GM12878 (cell line): ENCODE data around the gene WWOX. TPM values are rescaled to one million over a fixed set of nuclear protein-coding genes. Genes with fewer than 3 reads are reported as not detected.

ENCODE experiments used
- ATAC-seq: fragments of 200-7000 bp; cut with Tn5 transposase; 3 replicates; pipeline ENCODE4 v1.9.1; 2020; ENCODE audit warnings: mild to moderate bottlenecking, moderate library complexity
- BruUV-seq: library from RNA; stranded (reverse); fragments of 400-500 nt; replicated peaks from 2 replicates; lab custom pipeline; 2021; lab: Mats Ljungman, UMichigan
- CTCF ChIA-PET: fragments of 300-600 bp; sonication (Branson Sonifier 250); formaldehyde crosslinking; extraction: SDS; loops from one replicate; lab custom pipeline; 2021; ENCODE audit warnings: inconsistent platforms; lab: Yijun Ruan, JAX
- POLR2A ChIA-PET: fragments of 350-600 bp; formaldehyde crosslinking; extraction: SDS; loops from one replicate; lab custom pipeline; 2021; ENCODE audit warnings: inconsistent platforms; lab: Charles Lee
- RAD21 ChIA-PET: fragments of 300-600 bp; sonication (Branson Sonifier 250); formaldehyde crosslinking; loops from one replicate; lab custom pipeline; 2023; ENCODE audit warnings: antibody characterized with exemption; ENCODE audit not compliant: unreplicated experiment; lab: Charles Lee
- SMC1A ChIA-PET: fragments of 300-600 bp; sonication (Branson Sonifier 250); formaldehyde crosslinking; loops from one replicate; lab custom pipeline; 2023; ENCODE audit not compliant: unreplicated experiment, uncharacterized antibody; lab: Charles Lee
- DNase-seq: peaks from one replicate; pipeline ENCODE4 v3.0.0-alpha.2; 2011; ENCODE audit warnings: low read depth, low spot score
- FAIRE-seq: peaks from 3 replicates; lab custom pipeline; 2011; peaks lifted over from hg19 to GRCh38; lab: Jason Lieb, UNC
- H2AFZ ChIP-seq: 2 replicates; pipeline ENCODE4 v1.6.0; 2011; ENCODE audit warnings: low read depth, low read length, control low read depth; ENCODE audit not compliant: control insufficient read depth
- H3K27ac ChIP-seq: 2 replicates; pipeline ENCODE4 v1.5.1; 2011; ENCODE audit warnings: control low read depth; ENCODE audit not compliant: control insufficient read depth, insufficient read depth
- H3K27me3 ChIP-seq, 2 experiments: replicated peaks in 1 of 2; 2 replicates each; pipeline versions ENCODE4 v1.6.0 to v1.6.1; 2011; ENCODE audit warnings: low read length in 1 of 2; ENCODE audit not compliant: control insufficient read depth in 2 of 2, insufficient read depth in 2 of 2
- H3K36me3 ChIP-seq, 2 experiments: 2 replicates each; pipeline ENCODE4 v1.5.1; 2011; ENCODE audit warnings: low read length in 1 of 2; ENCODE audit not compliant: control insufficient read depth in 2 of 2, insufficient read depth in 2 of 2
- H3K4me1 ChIP-seq: 2 replicates; pipeline ENCODE4 v1.6.1; 2011; ENCODE audit warnings: mild to moderate bottlenecking, low read length, moderate library complexity, mixed read lengths; ENCODE audit not compliant: control insufficient read depth, insufficient read depth
- H3K4me2 ChIP-seq: 2 replicates; pipeline ENCODE4 v1.6.0; 2011; ENCODE audit warnings: control low read depth; ENCODE audit not compliant: control insufficient read depth, insufficient read depth
- H3K4me3 ChIP-seq: fragments of 200-600 bp; sonication (generic); 2 replicates; pipeline ENCODE4 v1.5.1; 2016
- H3K79me2 ChIP-seq: 2 replicates; pipeline ENCODE4 v1.6.0; 2011; ENCODE audit warnings: low read length; ENCODE audit not compliant: control insufficient read depth, insufficient read depth
- H3K9ac ChIP-seq: 2 replicates; pipeline ENCODE4 v1.8.0; 2011; ENCODE audit warnings: low read length, control low read depth, mixed read lengths; ENCODE audit not compliant: control insufficient read depth, insufficient read depth
- H3K9me3 ChIP-seq: replicated peaks from 3 replicates; pipeline ENCODE4 v1.5.1; 2011; ENCODE audit warnings: mild to moderate bottlenecking, low read length; ENCODE audit not compliant: control insufficient read depth, insufficient read depth
- H4K20me1 ChIP-seq: 2 replicates; pipeline ENCODE4 v1.6.0; 2011; ENCODE audit not compliant: control insufficient read depth, insufficient read depth
- BCL11A ChIP-seq: IDR thresholded peaks from 2 replicates; pipeline ENCODE4 v1.6.1; 2011; ENCODE audit warnings: low read depth, low read length
- GABPA ChIP-seq: IDR thresholded peaks from 2 replicates; pipeline ENCODE4 v1.6.1; 2014; ENCODE audit warnings: antibody characterized with exemption, low read depth, mild to moderate bottlenecking, inconsistent platforms
- HCFC1 ChIP-seq: fragments of 150-350 bp; IDR thresholded peaks from 2 replicates; pipeline ENCODE4 v1.6.1; 2014; ENCODE audit warnings: low read length
- KAT2A ChIP-seq: conservative IDR thresholded peaks from 2 replicates; pipeline ENCODE4 v1.6.1; 2011; ENCODE audit warnings: low read depth, low read length; ENCODE audit not compliant: control insufficient read depth
- MEF2B ChIP-seq: fragments of 450-650 bp; IDR thresholded peaks from 2 replicates; pipeline ENCODE4 v1.6.1; 2018; ENCODE audit warnings: mild to moderate bottlenecking, moderate library complexity; ENCODE audit not compliant: partially characterized antibody, poor library complexity, severe bottlenecking
- MYB ChIP-seq: fragments of 150-350 bp; IDR thresholded peaks from 2 replicates; pipeline ENCODE4 v1.6.1; 2014; ENCODE audit warnings: mild to moderate bottlenecking, low read depth, low read length, borderline replicate concordance
- MYC ChIP-seq: IDR thresholded peaks from 2 replicates; pipeline ENCODE4 v1.6.1; 2011; ENCODE audit warnings: mild to moderate bottlenecking, low read length, moderate library complexity, inconsistent platforms; ENCODE audit not compliant: insufficient read depth, insufficient replicate concordance, insufficient read length, severe bottlenecking
- NFXL1 ChIP-seq: fragments of 450-650 bp; IDR thresholded peaks from 2 replicates; pipeline ENCODE4 v1.6.1; 2017; ENCODE audit warnings: antibody characterized with exemption, mild to moderate bottlenecking, borderline replicate concordance
- NR2C2 ChIP-seq: IDR thresholded peaks from 2 replicates; pipeline ENCODE4 v1.6.1; 2011; ENCODE audit warnings: borderline replicate concordance, low read depth; ENCODE audit not compliant: control insufficient read depth, insufficient read length
- RBBP5 ChIP-seq: fragments of 200-600 bp; sonication (generic); conservative IDR thresholded peaks from 2 replicates; pipeline ENCODE4 v1.6.1; 2016
- RELA ChIP-seq: fragments of 450-650 bp; IDR thresholded peaks from 2 replicates; pipeline ENCODE4 v1.8.0; 2014; ENCODE audit warnings: borderline replicate concordance; ENCODE audit not compliant: partially characterized antibody
- RFX5 ChIP-seq: IDR thresholded peaks from 2 replicates; pipeline ENCODE4 v1.6.1; 2011; ENCODE audit warnings: low read depth, low read length, improper control_type of control experiment
- TCF3 ChIP-seq: IDR thresholded peaks from 2 replicates; pipeline ENCODE4 v1.6.1; 2012; ENCODE audit warnings: low read depth, mild to moderate bottlenecking, low read length, borderline replicate concordance; ENCODE audit not compliant: insufficient read depth
- ZNF217 ChIP-seq: fragments of 450-650 bp; IDR thresholded peaks from 2 replicates; pipeline ENCODE4 v1.6.1; 2017; ENCODE audit warnings: antibody characterized with exemption, mild to moderate bottlenecking
- WGBS: methylation state at CpG from one replicate; pipeline ENCODE4 v1.1.6; 2016; ENCODE audit warnings: low lambda C conversion rate; ENCODE audit not compliant: insufficient replicate concordance, insufficient coverage; ENCODE audit errors: missing lambda C conversion rate; 5-methylcytosine and 5-hydroxymethylcytosine counted together
- in situ Hi-C: fragments of 300-500 bp; cut with MboI; formaldehyde crosslinking; loops from 9 replicates; pipeline ENCODE4 v1.14.3; 2018; ENCODE audit warnings: mixed read lengths
- intact Hi-C: fragments of 100-400 bp; cut with micrococcal nuclease; formaldehyde crosslinking; loops from one replicate; pipeline ENCODE4 v1.14.2; 2022; ENCODE audit not compliant: unreplicated experiment
- polyA plus RNA-seq, 11 experiments: library from polyadenylated mRNA; depleted of rRNA in 4 of 11; unstranded in 6 of 11; stranded (reverse) in 5 of 11; fragments of >200 nt; fragmentation: Nextera tagmentation in 4 of 11; fragmentation: Illumina TruSeq in 1 of 11; extraction: Ambion mirVana in 4 of 11; extraction: Trizol in 1 of 11; gene quantifications; 1 replicate in 1 of 11; 2 replicates in 10 of 11; pipeline versions ENCODE4 v1.2.1 to v1.2.3, GENCODE V29; 2011 to 2016; ENCODE audit warnings: inconsistent platforms in 2 of 11, missing spikeins in 2 of 11, low read depth in 1 of 11
- total RNA-seq, 4 experiments: library from RNA; depleted of rRNA in 3 of 4; stranded (reverse); fragments of >200 nt in 3 of 4; fragmentation: Illumina TruSeq in 1 of 4; extraction: Trizol in 1 of 4; gene quantifications; 2 replicates each; pipeline versions ENCODE4 v1.2.1 to v1.2.3, GENCODE V29; 2013 to 2021
- TF ChIP-seq, protein P1 (sequence below): fragments of 450-650 bp; IDR thresholded peaks from 2 replicates; pipeline ENCODE4 v1.6.1; 2016; ENCODE audit warnings: mild to moderate bottlenecking
- TF ChIP-seq, protein P2 (sequence below): fragments of 450-650 bp; IDR thresholded peaks from 2 replicates; pipeline ENCODE4 v1.6.1; 2018; ENCODE audit warnings: borderline replicate concordance, mild to moderate bottlenecking; ENCODE audit not compliant: partially characterized antibody

WWOX gene
- total and polyA plus RNA-seq, 10 of the 15 experiments (the other 5 are each of a cell fraction or from before 2014, with no cell fraction given) = 2.8 to 24.4 (median 17.8) TPM

DNA sequence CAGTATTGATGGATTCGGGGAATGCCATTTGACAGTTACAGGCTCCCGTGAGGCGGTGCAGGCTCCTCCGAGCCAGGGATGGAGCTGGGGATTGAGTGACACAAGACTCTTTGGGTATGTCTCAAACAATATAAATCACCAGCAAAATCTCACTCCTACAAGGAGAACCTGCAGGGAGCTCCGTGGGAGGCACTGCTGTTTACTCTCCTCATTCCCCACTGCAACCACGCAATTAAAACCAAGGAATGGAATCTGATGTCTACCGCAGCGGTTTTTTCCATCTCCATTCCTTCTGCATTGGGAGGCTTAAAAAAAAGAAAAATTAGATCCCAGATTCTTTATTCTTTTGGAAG is 157.9 kb downstream of the WWOX start:
- FAIRE-seq (no peak), ATAC-seq (no peak), DNase-seq (no peak)
- Histone ChIP-seq H3K4me3 (no peak overlapping the region), H4K20me1 (no peaks in the 10 kb centered on the region), H3K4me2 (no peak overlapping the region), H3K4me1 (no peaks in the 10 kb centered on the region), H2AFZ (no peak overlapping the region), H3K27me3 (no peaks in the 10 kb centered on the region), H3K79me2 (no peaks in the 10 kb centered on the region), H3K36me3 (no peaks in the 10 kb centered on the region), H3K9ac (no peak overlapping the region), H3K27ac (no peak overlapping the region), H3K9me3 (no peaks in the 10 kb centered on the region)
- WGBS = 82% methylated on average over 8 of the region's 8 CpGs
- ChIA-PET SMC1A (no interaction called here), CTCF (interaction anchor here (1.1 kb wide), 1 partner anchor 10 kb away, joined by 3 read pairs; no protein-coding TSS in a partner anchor), RAD21 (no interaction called here), POLR2A (no interaction called here)
- TF ChIP-seq, protein P1, sequence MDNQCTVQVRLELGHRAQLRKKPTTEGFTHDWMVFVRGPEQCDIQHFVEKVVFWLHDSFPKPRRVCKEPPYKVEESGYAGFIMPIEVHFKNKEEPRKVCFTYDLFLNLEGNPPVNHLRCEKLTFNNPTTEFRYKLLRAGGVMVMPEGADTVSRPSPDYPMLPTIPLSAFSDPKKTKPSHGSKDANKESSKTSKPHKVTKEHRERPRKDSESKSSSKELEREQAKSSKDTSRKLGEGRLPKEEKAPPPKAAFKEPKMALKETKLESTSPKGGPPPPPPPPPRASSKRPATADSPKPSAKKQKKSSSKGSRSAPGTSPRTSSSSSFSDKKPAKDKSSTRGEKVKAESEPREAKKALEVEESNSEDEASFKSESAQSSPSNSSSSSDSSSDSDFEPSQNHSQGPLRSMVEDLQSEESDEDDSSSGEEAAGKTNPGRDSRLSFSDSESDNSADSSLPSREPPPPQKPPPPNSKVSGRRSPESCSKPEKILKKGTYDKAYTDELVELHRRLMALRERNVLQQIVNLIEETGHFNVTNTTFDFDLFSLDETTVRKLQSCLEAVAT = no peak
- TF ChIP-seq RBBP5 (no peak), NFXL1 (no peak), RELA (no peak), NR2C2 (no peak), HCFC1 (no peak), MEF2B (no peak), GABPA (no peak), BCL11A (no peak), ZNF217 (no peak), TCF3 (no peak), RFX5 (no peak), MYB (no peak), MYC (no peak), KAT2A (no peak)
- TF ChIP-seq, protein P2, sequence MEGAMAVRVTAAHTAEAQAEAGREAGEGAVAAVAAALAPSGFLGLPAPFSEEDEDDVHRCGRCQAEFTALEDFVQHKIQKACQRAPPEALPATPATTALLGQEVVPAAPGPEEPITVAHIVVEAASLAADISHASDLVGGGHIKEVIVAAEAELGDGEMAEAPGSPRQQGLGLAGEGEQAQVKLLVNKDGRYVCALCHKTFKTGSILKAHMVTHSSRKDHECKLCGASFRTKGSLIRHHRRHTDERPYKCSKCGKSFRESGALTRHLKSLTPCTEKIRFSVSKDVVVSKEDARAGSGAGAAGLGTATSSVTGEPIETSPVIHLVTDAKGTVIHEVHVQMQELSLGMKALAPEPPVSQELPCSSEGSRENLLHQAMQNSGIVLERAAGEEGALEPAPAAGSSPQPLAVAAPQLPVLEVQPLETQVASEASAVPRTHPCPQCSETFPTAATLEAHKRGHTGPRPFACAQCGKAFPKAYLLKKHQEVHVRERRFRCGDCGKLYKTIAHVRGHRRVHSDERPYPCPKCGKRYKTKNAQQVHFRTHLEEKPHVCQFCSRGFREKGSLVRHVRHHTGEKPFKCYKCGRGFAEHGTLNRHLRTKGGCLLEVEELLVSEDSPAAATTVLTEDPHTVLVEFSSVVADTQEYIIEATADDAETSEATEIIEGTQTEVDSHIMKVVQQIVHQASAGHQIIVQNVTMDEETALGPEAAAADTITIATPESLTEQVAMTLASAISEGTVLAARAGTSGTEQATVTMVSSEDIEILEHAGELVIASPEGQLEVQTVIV = no peak
- in situ Hi-C loops = no loop called here
- intact Hi-C loops = no loop called here
- no TSS peak for BruUV-seq
